ENCODE data around the gene GIT1. TPM values are rescaled to one million over a fixed set of nuclear protein-coding genes. Genes with fewer than 3 reads are reported as not detected.

Gene GIT1
- total and polyA plus RNA-seq, 9 of the 15 experiments (the other 6 are each of a cell fraction or from before 2014, with no cell fraction given), result 0.35 to 35.3 (median 17.1) TPM

- TF ChIP-seq TEAD4 (IDR thresholded peaks at IDR 0.05; ENCODE audit: low read length) (no peak), TEAD4 (CRISPR knock-in tag; IDR thresholded peaks at IDR 0.05; ENCODE audit: borderline replicate concordance) (no peak), C11orf30 (IDR thresholded peaks at IDR 0.05; ENCODE audit: low read depth) (no peak), CC2D1A (IDR thresholded peaks at IDR 0.05) (no peak), ZBTB9 (CRISPR knock-in tag; IDR thresholded peaks at IDR 0.05) (no peak), ASH1L (IDR thresholded peaks at IDR 0.05; ENCODE audit: borderline replicate concordance, low read depth, partially characterized antibody) (no peak), CREM (IDR thresholded peaks at IDR 0.05; ENCODE audit: low read depth) (peak; percentile 16; the same call in 1 of the 2 replicates), SAFB2 (IDR thresholded peaks at IDR 0.05; ENCODE audit: borderline replicate concordance, low read depth, low read length, severe bottlenecking) (no peak), HMBOX1 (IDR thresholded peaks at IDR 0.05) (no peak), FIP1L1 (IDR thresholded peaks at IDR 0.05; ENCODE audit: low read depth, low read length, poor library complexity, severe bottlenecking) (no peak), ETV6 (IDR thresholded peaks at IDR 0.05; ENCODE audit: borderline replicate concordance in 1 of 2, low read depth in 2 of 2, low read length in 1 of 2) (no peak), ETV6 (CRISPR knock-in tag; IDR thresholded peaks at IDR 0.05; ENCODE audit: borderline replicate concordance) (no peak)
- TF ChIP-seq, protein P1, sequence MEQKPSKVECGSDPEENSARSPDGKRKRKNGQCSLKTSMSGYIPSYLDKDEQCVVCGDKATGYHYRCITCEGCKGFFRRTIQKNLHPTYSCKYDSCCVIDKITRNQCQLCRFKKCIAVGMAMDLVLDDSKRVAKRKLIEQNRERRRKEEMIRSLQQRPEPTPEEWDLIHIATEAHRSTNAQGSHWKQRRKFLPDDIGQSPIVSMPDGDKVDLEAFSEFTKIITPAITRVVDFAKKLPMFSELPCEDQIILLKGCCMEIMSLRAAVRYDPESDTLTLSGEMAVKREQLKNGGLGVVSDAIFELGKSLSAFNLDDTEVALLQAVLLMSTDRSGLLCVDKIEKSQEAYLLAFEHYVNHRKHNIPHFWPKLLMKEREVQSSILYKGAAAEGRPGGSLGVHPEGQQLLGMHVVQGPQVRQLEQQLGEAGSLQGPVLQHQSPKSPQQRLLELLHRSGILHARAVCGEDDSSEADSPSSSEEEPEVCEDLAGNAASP (IDR thresholded peaks at IDR 0.05), result no peak
- TF ChIP-seq, protein P2, sequence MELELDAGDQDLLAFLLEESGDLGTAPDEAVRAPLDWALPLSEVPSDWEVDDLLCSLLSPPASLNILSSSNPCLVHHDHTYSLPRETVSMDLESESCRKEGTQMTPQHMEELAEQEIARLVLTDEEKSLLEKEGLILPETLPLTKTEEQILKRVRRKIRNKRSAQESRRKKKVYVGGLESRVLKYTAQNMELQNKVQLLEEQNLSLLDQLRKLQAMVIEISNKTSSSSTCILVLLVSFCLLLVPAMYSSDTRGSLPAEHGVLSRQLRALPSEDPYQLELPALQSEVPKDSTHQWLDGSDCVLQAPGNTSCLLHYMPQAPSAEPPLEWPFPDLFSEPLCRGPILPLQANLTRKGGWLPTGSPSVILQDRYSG (tag; conservative IDR thresholded peaks at IDR 0.05; ENCODE audit: low read depth), result no peak
- TF ChIP-seq, protein P3, sequence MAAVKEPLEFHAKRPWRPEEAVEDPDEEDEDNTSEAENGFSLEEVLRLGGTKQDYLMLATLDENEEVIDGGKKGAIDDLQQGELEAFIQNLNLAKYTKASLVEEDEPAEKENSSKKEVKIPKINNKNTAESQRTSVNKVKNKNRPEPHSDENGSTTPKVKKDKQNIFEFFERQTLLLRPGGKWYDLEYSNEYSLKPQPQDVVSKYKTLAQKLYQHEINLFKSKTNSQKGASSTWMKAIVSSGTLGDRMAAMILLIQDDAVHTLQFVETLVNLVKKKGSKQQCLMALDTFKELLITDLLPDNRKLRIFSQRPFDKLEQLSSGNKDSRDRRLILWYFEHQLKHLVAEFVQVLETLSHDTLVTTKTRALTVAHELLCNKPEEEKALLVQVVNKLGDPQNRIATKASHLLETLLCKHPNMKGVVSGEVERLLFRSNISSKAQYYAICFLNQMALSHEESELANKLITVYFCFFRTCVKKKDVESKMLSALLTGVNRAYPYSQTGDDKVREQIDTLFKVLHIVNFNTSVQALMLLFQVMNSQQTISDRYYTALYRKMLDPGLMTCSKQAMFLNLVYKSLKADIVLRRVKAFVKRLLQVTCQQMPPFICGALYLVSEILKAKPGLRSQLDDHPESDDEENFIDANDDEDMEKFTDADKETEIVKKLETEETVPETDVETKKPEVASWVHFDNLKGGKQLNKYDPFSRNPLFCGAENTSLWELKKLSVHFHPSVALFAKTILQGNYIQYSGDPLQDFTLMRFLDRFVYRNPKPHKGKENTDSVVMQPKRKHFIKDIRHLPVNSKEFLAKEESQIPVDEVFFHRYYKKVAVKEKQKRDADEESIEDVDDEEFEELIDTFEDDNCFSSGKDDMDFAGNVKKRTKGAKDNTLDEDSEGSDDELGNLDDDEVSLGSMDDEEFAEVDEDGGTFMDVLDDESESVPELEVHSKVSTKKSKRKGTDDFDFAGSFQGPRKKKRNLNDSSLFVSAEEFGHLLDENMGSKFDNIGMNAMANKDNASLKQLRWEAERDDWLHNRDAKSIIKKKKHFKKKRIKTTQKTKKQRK (IDR thresholded peaks at IDR 0.05; ENCODE audit: borderline replicate concordance, low read depth, low read length), result no peak
- TF ChIP-seq, protein P4, sequence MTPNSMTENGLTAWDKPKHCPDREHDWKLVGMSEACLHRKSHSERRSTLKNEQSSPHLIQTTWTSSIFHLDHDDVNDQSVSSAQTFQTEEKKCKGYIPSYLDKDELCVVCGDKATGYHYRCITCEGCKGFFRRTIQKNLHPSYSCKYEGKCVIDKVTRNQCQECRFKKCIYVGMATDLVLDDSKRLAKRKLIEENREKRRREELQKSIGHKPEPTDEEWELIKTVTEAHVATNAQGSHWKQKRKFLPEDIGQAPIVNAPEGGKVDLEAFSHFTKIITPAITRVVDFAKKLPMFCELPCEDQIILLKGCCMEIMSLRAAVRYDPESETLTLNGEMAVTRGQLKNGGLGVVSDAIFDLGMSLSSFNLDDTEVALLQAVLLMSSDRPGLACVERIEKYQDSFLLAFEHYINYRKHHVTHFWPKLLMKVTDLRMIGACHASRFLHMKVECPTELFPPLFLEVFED (CRISPR knock-in tag; conservative IDR thresholded peaks at IDR 0.05), result no peak
Measured at GRCh38 chr17:29572691-29573557, 16.5 kb downstream of the GIT1 start (continued).

Data from K562 (cell line).